Mesenchymal stem cell (in vitro differentiated cells and primary cell): ENCODE data around the gene SP9.

Experiments
- DNase-seq: peaks from one replicate; pipeline ENCODE4 v3.0.0-alpha.2; 2013
- H2AFZ ChIP-seq: one replicate; pipeline ENCODE4 v1.6.1; 2013; ENCODE audit warnings: low read depth, mild to moderate bottlenecking, control low read depth, inconsistent platforms, low read length, moderate library complexity
- H2AK5ac ChIP-seq: 2 replicates; pipeline ENCODE4 v1.6.1; 2013; ENCODE audit warnings: low read length, moderate library complexity, mild to moderate bottlenecking, inconsistent platforms; ENCODE audit not compliant: severe bottlenecking
- H2BK120ac ChIP-seq: one replicate; pipeline ENCODE4 v1.6.1; 2013; ENCODE audit warnings: low read depth, mild to moderate bottlenecking, inconsistent platforms, low read length, moderate library complexity
- H2BK12ac ChIP-seq, 2 experiments: one replicate each; pipeline ENCODE4 v1.6.1; 2013; ENCODE audit warnings: inconsistent platforms in 2 of 2, low read length in 2 of 2, mild to moderate bottlenecking in 2 of 2, moderate library complexity in 2 of 2, control low read depth in 1 of 2
- H2BK15ac ChIP-seq: one replicate; pipeline ENCODE4 v1.6.1; 2013; ENCODE audit warnings: mild to moderate bottlenecking, low read depth, inconsistent platforms; ENCODE audit not compliant: poor library complexity, severe bottlenecking
- H2BK5ac ChIP-seq: 2 replicates; pipeline ENCODE4 v1.6.1; 2013; ENCODE audit warnings: low read depth, mild to moderate bottlenecking, low read length, control low read depth, inconsistent platforms; ENCODE audit not compliant: poor library complexity, severe bottlenecking
- H3K14ac ChIP-seq, 2 experiments: one replicate each; pipeline ENCODE4 v1.6.1; 2013; ENCODE audit warnings: inconsistent platforms in 2 of 2, low read length in 2 of 2, control low read depth in 1 of 2, mild to moderate bottlenecking in 1 of 2, moderate library complexity in 1 of 2
- H3K18ac ChIP-seq, 2 experiments: one replicate each; pipeline ENCODE4 v1.6.1; 2013; ENCODE audit warnings: inconsistent platforms in 2 of 2, low read length in 2 of 2, control low read depth in 1 of 2, low read depth in 1 of 2, mild to moderate bottlenecking in 1 of 2
- H3K23ac ChIP-seq, 2 experiments: one replicate each; pipeline ENCODE4 v1.6.1; 2013; ENCODE audit warnings: inconsistent platforms in 2 of 2, low read length in 2 of 2, mild to moderate bottlenecking in 2 of 2, moderate library complexity in 2 of 2, control low read depth in 1 of 2
- H3K27ac ChIP-seq: 2 replicates; pipeline ENCODE4 v1.5.1; 2013; ENCODE audit warnings: mild to moderate bottlenecking, moderate library complexity, low read length, control low read depth, inconsistent platforms; ENCODE audit not compliant: poor library complexity, severe bottlenecking
- H3K27me3 ChIP-seq, 2 experiments: 2 replicates each; pipeline versions ENCODE4 v1.6.1 to v1.7.0; 2013; ENCODE audit warnings: low read length in 2 of 2, mild to moderate bottlenecking in 2 of 2, moderate library complexity in 2 of 2, control low read depth in 1 of 2, inconsistent platforms in 1 of 2; ENCODE audit not compliant: control insufficient read depth in 1 of 2, insufficient read depth in 1 of 2
- H3K36me3 ChIP-seq, 2 experiments: 2 replicates each; pipeline versions ENCODE4 v1.6.1 to v1.7.0; 2013; ENCODE audit warnings: low read length in 2 of 2, control low read depth in 1 of 2, inconsistent platforms in 1 of 2, low read depth in 1 of 2, mild to moderate bottlenecking in 1 of 2; ENCODE audit not compliant: insufficient read depth in 2 of 2, control insufficient read depth in 1 of 2
- H3K4ac ChIP-seq, 2 experiments: one replicate each; pipeline ENCODE4 v1.6.1; 2013; ENCODE audit warnings: inconsistent platforms in 2 of 2, low read length in 2 of 2, mild to moderate bottlenecking in 2 of 2, moderate library complexity in 2 of 2, control low read depth in 1 of 2, low read depth in 1 of 2
- H3K4me1 ChIP-seq: 2 replicates; pipeline ENCODE4 v1.6.1; 2013; ENCODE audit warnings: low read depth, low read length, control low read depth; ENCODE audit not compliant: control insufficient read depth, insufficient read depth
- H3K4me2 ChIP-seq: 2 replicates; pipeline ENCODE4 v1.6.1; 2013; ENCODE audit warnings: low read length, mild to moderate bottlenecking, inconsistent platforms; ENCODE audit not compliant: poor library complexity, severe bottlenecking
- H3K4me3 ChIP-seq, 2 experiments: 2 replicates each; pipeline versions ENCODE4 v1.5.1 to v1.7.0; 2013; ENCODE audit warnings: low read length in 2 of 2, mild to moderate bottlenecking in 2 of 2, control low read depth in 1 of 2, low read depth in 1 of 2; ENCODE audit not compliant: insufficient read depth in 1 of 2
- H3K79me1 ChIP-seq: replicated peaks from 2 replicates; pipeline ENCODE4 v1.6.1; 2013; ENCODE audit warnings: mild to moderate bottlenecking, control low read depth, low read length, inconsistent platforms; ENCODE audit not compliant: poor library complexity, severe bottlenecking
- H3K9ac ChIP-seq: 2 replicates; pipeline ENCODE4 v1.7.0; 2013; ENCODE audit warnings: mild to moderate bottlenecking, low read length, moderate library complexity
- H3K9me3 ChIP-seq: 2 replicates; pipeline ENCODE4 v1.7.0; 2013; ENCODE audit warnings: mild to moderate bottlenecking, low read length; ENCODE audit not compliant: control insufficient read depth
- H4K8ac ChIP-seq: one replicate; pipeline ENCODE4 v1.6.1; 2013; ENCODE audit warnings: inconsistent platforms, mild to moderate bottlenecking, low read length, moderate library complexity
- H4K91ac ChIP-seq: one replicate; pipeline ENCODE4 v1.6.1; 2013; ENCODE audit warnings: mild to moderate bottlenecking, low read length, inconsistent platforms
- WGBS: methylation state at CpG from one replicate; pipeline ENCODE4 v1.1.7; 2013; ENCODE audit warnings: mixed read lengths; 5-methylcytosine and 5-hydroxymethylcytosine counted together

Gene SP9

GRCh38 chr2:174325373-174326160, 9.2 kb upstream of the SP9 start:
- no peak overlapping the region for H4K91ac ChIP-seq
- H2BK120ac ChIP-seq, result no peak overlapping the region
- no peak overlapping the region for H2BK15ac ChIP-seq
- no peaks in the 10 kb centered on the region for H3K79me1 ChIP-seq
- peak overlapping the region; percentile 51 to 81 for H3K4me3 ChIP-seq
- H2AFZ ChIP-seq, result no peak overlapping the region
- H3K36me3 ChIP-seq, result no peaks in the 10 kb centered on the region
- peaks cover 18% of the 10 kb centered on the region for H3K4me1 ChIP-seq
- no peak overlapping the region for H2BK12ac ChIP-seq
- no peak overlapping the region for H3K4ac ChIP-seq
- WGBS, result 37% methylated on average over 27 of the region's 30 CpGs
- H3K23ac ChIP-seq, result no peak overlapping the region
- H3K27me3 ChIP-seq, result peaks cover 39 to 44% of the 10 kb centered on the region in 2 experiments
- peak; percentile 69 for DNase-seq
- no peak overlapping the region for H2BK5ac ChIP-seq
- no peak overlapping the region for H4K8ac ChIP-seq
- no peak overlapping the region for H2AK5ac ChIP-seq
- peak overlapping the region; percentile 90 for H3K4me2 ChIP-seq
- H3K27ac ChIP-seq, result no peak overlapping the region
- H3K9me3 ChIP-seq, result no peaks in the 10 kb centered on the region
- H3K9ac ChIP-seq, result peak overlapping the region; percentile 88
- no peak overlapping the region for H3K14ac ChIP-seq
- H3K18ac ChIP-seq, result no peak overlapping the region

- no peak overlapping the region for H4K8ac ChIP-seq
- peak overlapping the region; percentile 53 for H2AFZ ChIP-seq
- WGBS, result 1% methylated on average over 53 of the region's 63 CpGs
Observed at GRCh38 chr2:174326161-174327020, 8.4 kb upstream of the SP9 start.

GRCh38 chr2:174327021-174327840, 7.5 kb upstream of the SP9 start:
- Histone ChIP-seq H3K27me3 (peaks cover 55 to 60% of the 10 kb centered on the region in 2 experiments), H4K8ac (no peak overlapping the region), H2BK15ac (no peak overlapping the region), H3K18ac (no peak overlapping the region), H3K36me3 (no peaks in the 10 kb centered on the region), H3K27ac (no peak overlapping the region), H3K9me3 (no peaks in the 10 kb centered on the region), H3K79me1 (no peaks in the 10 kb centered on the region), H3K14ac (no peak overlapping the region), H3K4me1 (peaks cover 18% of the 10 kb centered on the region), H3K4me2 (peak overlapping the region; percentile 90), H3K23ac (peak overlapping the region in 1 of 2 experiments; percentile 54), H3K4me3 (peak overlapping the region in 1 of 2 experiments; percentile 81), H4K91ac (no peak overlapping the region), H2AFZ (no peak overlapping the region), H2AK5ac (no peak overlapping the region), H2BK5ac (no peak overlapping the region), H3K4ac (no peak overlapping the region), H3K9ac (peak overlapping the region; percentile 88), H2BK120ac (no peak overlapping the region), H2BK12ac (no peak overlapping the region)
- DNase-seq, result peak; percentile 4
- WGBS, result 12% methylated on average over 33 of the region's 41 CpGs

More at GRCh38 chr2:174326161-174327020, 8.4 kb upstream of the SP9 start:
- Histone ChIP-seq H2BK5ac (no peak overlapping the region), H3K27me3 (peaks cover 47 to 52% of the 10 kb centered on the region in 2 experiments), H3K4me3 (peak overlapping the region; percentile 51 to 81), H2BK15ac (no peak overlapping the region), H3K4me2 (peak overlapping the region; percentile 90), H3K9ac (peak overlapping the region; percentile 88), H4K91ac (no peak overlapping the region), H3K4me1 (peaks cover 18% of the 10 kb centered on the region), H3K14ac (no peak overlapping the region), H3K27ac (no peak overlapping the region), H3K79me1 (no peaks in the 10 kb centered on the region), H3K4ac (no peak overlapping the region), H3K18ac (peak overlapping the region in 1 of 2 experiments; percentile 4), H2BK12ac (no peak overlapping the region), H2BK120ac (no peak overlapping the region), H2AK5ac (no peak overlapping the region), H3K36me3 (no peaks in the 10 kb centered on the region), H3K9me3 (no peaks in the 10 kb centered on the region), H3K23ac (peak overlapping the region in 1 of 2 experiments; percentile 26)
- peak; percentile 37 for DNase-seq
